Keratinocyte (primary cell): ENCODE measurements around the gene ACVR1B. TPM values are rescaled to one million over a fixed set of nuclear protein-coding genes. Genes with fewer than 3 reads are reported as not detected.

ENCODE experiments used
- DNase-seq: peaks from one replicate; pipeline ENCODE4 v3.0.0-alpha.2; 2011; ENCODE audit warnings: low read depth, missing footprints, low spot score
- FAIRE-seq: peaks from 2 replicates; lab custom pipeline; 2011; peaks lifted over from hg19 to GRCh38; lab: Jason Lieb, UNC
- H2AFZ ChIP-seq: 2 replicates; pipeline ENCODE4 v1.6.0; 2012; ENCODE audit warnings: low read length, control low read depth, inconsistent platforms; ENCODE audit not compliant: control insufficient read depth
- H3K27ac ChIP-seq: 2 replicates; pipeline ENCODE4 v1.5.1; 2011; ENCODE audit warnings: low read length; ENCODE audit not compliant: control insufficient read depth, insufficient read depth
- H3K27me3 ChIP-seq: 3 replicates; pipeline ENCODE4 v1.6.0; 2011; ENCODE audit warnings: low read length; ENCODE audit not compliant: control insufficient read depth, insufficient read depth; ENCODE audit errors: extremely low read depth
- H3K36me3 ChIP-seq, 2 experiments: 2 replicates in 1 of 2; 3 replicates in 1 of 2; pipeline ENCODE4 v1.5.1; 2011; ENCODE audit warnings: low read length in 2 of 2, mild to moderate bottlenecking in 1 of 2; ENCODE audit not compliant: control insufficient read depth in 2 of 2, insufficient read depth in 2 of 2; ENCODE audit errors: extremely low read depth in 1 of 2
- H3K4me1 ChIP-seq: 3 replicates; pipeline ENCODE4 v1.5.1; 2011; ENCODE audit warnings: low read length; ENCODE audit not compliant: control insufficient read depth, insufficient read depth; ENCODE audit errors: extremely low read depth
- H3K4me2 ChIP-seq: 3 replicates; pipeline ENCODE4 v1.6.0; 2011; ENCODE audit warnings: low read depth, low read length; ENCODE audit not compliant: control insufficient read depth, insufficient read depth; ENCODE audit errors: extremely low read depth
- H3K4me3 ChIP-seq, 3 experiments: fragments of 200-600 bp in 1 of 3; sonication (generic) in 1 of 3; 2 replicates in 2 of 3; 3 replicates in 1 of 3; pipeline ENCODE4 v1.5.1; 2011 to 2016; ENCODE audit warnings: low read length in 3 of 3, mild to moderate bottlenecking in 3 of 3, control low read depth in 2 of 3, inconsistent platforms in 1 of 3, low read depth in 1 of 3, mixed read lengths in 1 of 3, mixed run types in 1 of 3, moderate library complexity in 1 of 3; ENCODE audit not compliant: control insufficient read depth in 2 of 3, insufficient read depth in 2 of 3; ENCODE audit errors: extremely low read depth in 1 of 3
- H3K79me2 ChIP-seq: 2 replicates; pipeline ENCODE4 v1.6.0; 2012; ENCODE audit warnings: low read length; ENCODE audit not compliant: control insufficient read depth, insufficient read depth
- H3K9ac ChIP-seq: 3 replicates; pipeline ENCODE4 v1.6.0; 2011; ENCODE audit warnings: low read length; ENCODE audit not compliant: control insufficient read depth, insufficient read depth; ENCODE audit errors: extremely low read depth
- H3K9me1 ChIP-seq: 3 replicates; pipeline ENCODE4 v1.6.0; 2011; ENCODE audit warnings: low read length; ENCODE audit not compliant: control insufficient read depth, insufficient read depth; ENCODE audit errors: extremely low read depth
- H3K9me3 ChIP-seq: 2 replicates; pipeline ENCODE4 v1.5.1; 2012; ENCODE audit warnings: low read depth, low read length; ENCODE audit not compliant: control insufficient read depth
- H4K20me1 ChIP-seq: 3 replicates; pipeline ENCODE4 v1.6.0; 2011; ENCODE audit warnings: low read length; ENCODE audit not compliant: control insufficient read depth, insufficient read depth; ENCODE audit errors: extremely low read depth
- CTCF ChIP-seq, 3 experiments: IDR thresholded peaks in 1 of 3; conservative IDR thresholded peaks in 1 of 3; optimal IDR thresholded peaks in 1 of 3; 2 replicates in 2 of 3; 3 replicates in 1 of 3; pipeline versions ENCODE3 to v1.5.1; 2011; ENCODE audit warnings: low read length in 3 of 3, mild to moderate bottlenecking in 3 of 3, moderate library complexity in 2 of 3, control low read depth in 1 of 3, inconsistent platforms in 1 of 3; ENCODE audit not compliant: insufficient read depth in 2 of 3; ENCODE audit errors: extremely low read depth in 1 of 3
- EZH2 ChIP-seq: IDR thresholded peaks from one replicate; pipeline ENCODE4 v1.6.1; 2012; ENCODE audit warnings: inconsistent platforms, mild to moderate bottlenecking, low read length, moderate library complexity
- dilution Hi-C: fragments of 300-500 bp; cut with MboI; formaldehyde crosslinking; loops from one replicate; pipeline ENCODE4 v1.7.0; 2020; ENCODE audit warnings: low sequenced_read_pairs; ENCODE audit not compliant: extremely low pct_ligation_motif_present
- polyA plus RNA-seq, 5 experiments: library from polyadenylated mRNA; depleted of rRNA in 3 of 5; stranded (reverse) in 3 of 5; stranded (forward) in 1 of 5; unstranded in 1 of 5; fragments of >200 nt; gene quantifications; 1 replicate in 1 of 5; 2 replicates in 3 of 5; 3 replicates in 1 of 5; pipeline versions ENCODE4 v1.2.1 to v1.2.3, GENCODE V29; 2011 to 2012; ENCODE audit warnings: missing spikeins in 2 of 5, low read depth in 1 of 5, low replicate concordance in 1 of 5

Gene ACVR1B
- polyA plus RNA-seq, 1 donor (not counting 4 experiments of a cell fraction or from before 2014, with no cell fraction given), result 12.7 TPM

- no peak overlapping the region for H3K4me2 ChIP-seq
- H3K79me2 ChIP-seq, result no peaks in the 10 kb centered on the region
- no peak overlapping the region for H2AFZ ChIP-seq
- no peak overlapping the region for H3K9ac ChIP-seq
- no peaks in the 10 kb centered on the region for H3K9me3 ChIP-seq
- H3K4me3 ChIP-seq, result no peak overlapping the region
- H3K36me3 ChIP-seq, result peaks cover 25 to 36% of the 10 kb centered on the region in 2 experiments
- H3K4me1 ChIP-seq, result no peaks in the 10 kb centered on the region
- no peaks in the 10 kb centered on the region for H3K27me3 ChIP-seq
- no peak for FAIRE-seq
- no peak overlapping the region for H3K27ac ChIP-seq
- TF ChIP-seq CTCF (optimal IDR thresholded peaks at IDR 0.05 in 1 of 3, IDR thresholded peaks at IDR 0.05 in 1 of 3, conservative IDR thresholded peaks at IDR 0.05 in 1 of 3; ENCODE audit: extremely low read depth in 1 of 3, insufficient read depth in 2 of 3, low read length in 3 of 3), result no peak
- TF ChIP-seq EZH2, result no peak
- peaks cover 5% of the 10 kb centered on the region for H4K20me1 ChIP-seq
- dilution Hi-C loops, result no loop called here
- no peaks in the 10 kb centered on the region for H3K9me1 ChIP-seq
- DNase-seq, result no peak
These were observed 33.2 kb downstream of the ACVR1B start for GRCh38 chr12:51984657-51985056.

- dilution Hi-C loops, result no loop called here
- DNase-seq, result no peak
- TF ChIP-seq EZH2, result no peak
- no peak for TF ChIP-seq CTCF (optimal IDR thresholded peaks at IDR 0.05 in 1 of 3, IDR thresholded peaks at IDR 0.05 in 1 of 3, conservative IDR thresholded peaks at IDR 0.05 in 1 of 3; ENCODE audit: extremely low read depth in 1 of 3, insufficient read depth in 2 of 3, low read length in 3 of 3)
These were observed 33.8 kb downstream of the ACVR1B start for GRCh38 chr12:51985154-51985835.

More at GRCh38 chr12:51985154-51985835, 33.8 kb downstream of the ACVR1B start:
- Histone ChIP-seq H4K20me1 (no peaks in the 10 kb centered on the region), H3K79me2 (no peaks in the 10 kb centered on the region), H2AFZ (no peak overlapping the region), H3K36me3 (peaks cover 25 to 36% of the 10 kb centered on the region in 2 experiments), H3K9ac (no peak overlapping the region), H3K4me2 (no peak overlapping the region), H3K27ac (no peak overlapping the region), H3K9me1 (no peaks in the 10 kb centered on the region), H3K27me3 (no peaks in the 10 kb centered on the region), H3K4me1 (no peaks in the 10 kb centered on the region), H3K9me3 (no peaks in the 10 kb centered on the region), H3K4me3 (no peak overlapping the region)
- FAIRE-seq, result no peak
